ENCODE data around the gene ZNF185.

GRCh38 chrX:152853986-152854385, 43.9 kb upstream of the ZNF185 start:
- TF ChIP-seq POLR2A (IDR thresholded peaks at IDR 0.05) = no peak
- TF ChIP-seq CTCF (IDR thresholded peaks at IDR 0.05) = no peak
